ENCODE measurements around the gene COL5A1. TPM values are rescaled to one million over a fixed set of nuclear protein-coding genes. Genes with fewer than 3 reads are reported as not detected.

The COL5A1 gene
- total and polyA plus RNA-seq, 4 donors = 12.2 to 169 (median 65.4) TPM

GRCh38 chr9:134698587-134699342 lies 57.2 kb downstream of the COL5A1 start:
- Histone ChIP-seq H3K27ac (ENCODE audit: low read depth in 1 of 2, low read length in 1 of 2) (no peak overlapping the region), H3K36me3 (ENCODE audit: control insufficient read depth in 4 of 4, insufficient read depth in 4 of 4, low read length in 4 of 4) (peaks cover 0 to 21% (median 3%) of the 10 kb centered on the region in 4 donors), H3K4me1 (ENCODE audit: control insufficient read depth in 5 of 5, insufficient read depth in 5 of 5, low read length in 5 of 5) (peaks cover 0 to 4% (median 0%) of the 10 kb centered on the region in 5 donors), H3K27me3 (ENCODE audit: control insufficient read depth in 3 of 3, insufficient read depth in 3 of 3, low read length in 2 of 3) (no peaks in the 10 kb centered on the region), H3K9me3 (ENCODE audit: control insufficient read depth in 4 of 4, insufficient read depth in 3 of 4, low read length in 3 of 4) (no peaks in the 10 kb centered on the region), H3K4me3 (no peak overlapping the region), H3K9ac (ENCODE audit: insufficient read depth in 1 of 2, low read length in 2 of 2) (no peak overlapping the region)
- peak; percentile 50 for ATAC-seq (ENCODE audit: insufficient read depth, low FRiP score)
- peak; percentile 49 to 69 (median 54) for DNase-seq
- 38 to 44% methylated on average over 19 of the region's 19 CpGs for WGBS, 2 donors
- TF ChIP-seq CTCF (IDR thresholded peaks at IDR 0.05; ENCODE audit: control extremely low read depth, extremely low read depth) = peak; percentile 51

- H3K27me3 ChIP-seq (ENCODE audit: control insufficient read depth in 3 of 3, insufficient read depth in 3 of 3, low read length in 2 of 3) = no peaks in the 10 kb centered on the region
- DNase-seq (no peak), ATAC-seq (ENCODE audit: insufficient read depth, low FRiP score) (no peak)
- TF ChIP-seq CTCF (IDR thresholded peaks at IDR 0.05; ENCODE audit: control extremely low read depth, extremely low read depth) = no peak
- no peak overlapping the region for H3K27ac ChIP-seq (ENCODE audit: low read depth in 1 of 2, low read length in 1 of 2)
- peaks cover 0 to 21% (median 3%) of the 10 kb centered on the region in 4 donors for H3K36me3 ChIP-seq (ENCODE audit: control insufficient read depth in 4 of 4, insufficient read depth in 4 of 4, low read length in 4 of 4)
- peaks cover 0 to 6% (median 0%) of the 10 kb centered on the region in 5 donors for H3K4me1 ChIP-seq (ENCODE audit: control insufficient read depth in 5 of 5, insufficient read depth in 5 of 5, low read length in 5 of 5)
- no peak overlapping the region for H3K4me3 ChIP-seq
- H3K9me3 ChIP-seq (ENCODE audit: control insufficient read depth in 4 of 4, insufficient read depth in 3 of 4, low read length in 3 of 4) = no peaks in the 10 kb centered on the region
- H3K9ac ChIP-seq (ENCODE audit: insufficient read depth in 1 of 2, low read length in 2 of 2) = no peak overlapping the region
- WGBS, 2 donors = 44 to 52% methylated on average over 6 of the region's 6 CpGs
Observed at GRCh38 chr9:134699343-134699740, 57.7 kb downstream of the COL5A1 start.

GRCh38 chr9:134700636-134701350 lies 59.2 kb downstream of the COL5A1 start:
- peaks cover 0 to 25% (median 3%) of the 10 kb centered on the region in 4 donors for H3K36me3 ChIP-seq (ENCODE audit: control insufficient read depth in 4 of 4, insufficient read depth in 4 of 4, low read length in 4 of 4)
- H3K9ac ChIP-seq (ENCODE audit: insufficient read depth in 1 of 2, low read length in 2 of 2) = no peak overlapping the region
- H3K27me3 ChIP-seq (ENCODE audit: control insufficient read depth in 3 of 3, insufficient read depth in 3 of 3, low read length in 2 of 3) = no peaks in the 10 kb centered on the region
- no peaks in the 10 kb centered on the region for H3K9me3 ChIP-seq (ENCODE audit: control insufficient read depth in 4 of 4, insufficient read depth in 3 of 4, low read length in 3 of 4)
- 83 to 86% methylated on average over 30 of the region's 30 CpGs for WGBS, 2 donors
- H3K27ac ChIP-seq (ENCODE audit: low read depth in 1 of 2, low read length in 1 of 2) = no peak overlapping the region
- no peak overlapping the region for H3K4me3 ChIP-seq
- DNase-seq (no peak), ATAC-seq (ENCODE audit: insufficient read depth, low FRiP score) (no peak)
- TF ChIP-seq CTCF (IDR thresholded peaks at IDR 0.05; ENCODE audit: control extremely low read depth, extremely low read depth) = no peak
- peaks cover 0 to 9% (median 0%) of the 10 kb centered on the region in 5 donors for H3K4me1 ChIP-seq (ENCODE audit: control insufficient read depth in 5 of 5, insufficient read depth in 5 of 5, low read length in 5 of 5)

Data from lung (tissue), 12 donors.